ENCODE measurements around the gene TCF7L1.

DNA sequence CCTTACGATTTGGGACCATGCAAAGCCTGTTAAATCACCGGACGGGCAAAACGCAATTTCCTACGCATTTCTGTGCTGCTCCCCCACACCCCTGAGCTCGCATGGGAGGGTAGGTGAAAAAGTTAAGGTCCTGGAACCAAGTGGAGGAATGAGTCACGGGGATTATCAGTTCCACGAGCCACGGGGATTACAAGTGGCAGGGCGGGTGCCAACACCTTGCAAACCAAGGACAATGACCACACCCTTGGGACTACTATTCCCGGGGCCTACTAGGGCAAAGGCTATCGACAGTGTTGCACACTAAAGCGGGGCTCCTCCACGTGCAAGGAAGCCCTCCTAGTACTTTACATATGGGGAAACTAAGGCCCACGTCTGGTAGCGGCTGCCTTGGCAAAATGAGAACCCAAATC, 220.7 kb downstream of the TCF7L1 start:
- TF ChIP-seq, protein P1, sequence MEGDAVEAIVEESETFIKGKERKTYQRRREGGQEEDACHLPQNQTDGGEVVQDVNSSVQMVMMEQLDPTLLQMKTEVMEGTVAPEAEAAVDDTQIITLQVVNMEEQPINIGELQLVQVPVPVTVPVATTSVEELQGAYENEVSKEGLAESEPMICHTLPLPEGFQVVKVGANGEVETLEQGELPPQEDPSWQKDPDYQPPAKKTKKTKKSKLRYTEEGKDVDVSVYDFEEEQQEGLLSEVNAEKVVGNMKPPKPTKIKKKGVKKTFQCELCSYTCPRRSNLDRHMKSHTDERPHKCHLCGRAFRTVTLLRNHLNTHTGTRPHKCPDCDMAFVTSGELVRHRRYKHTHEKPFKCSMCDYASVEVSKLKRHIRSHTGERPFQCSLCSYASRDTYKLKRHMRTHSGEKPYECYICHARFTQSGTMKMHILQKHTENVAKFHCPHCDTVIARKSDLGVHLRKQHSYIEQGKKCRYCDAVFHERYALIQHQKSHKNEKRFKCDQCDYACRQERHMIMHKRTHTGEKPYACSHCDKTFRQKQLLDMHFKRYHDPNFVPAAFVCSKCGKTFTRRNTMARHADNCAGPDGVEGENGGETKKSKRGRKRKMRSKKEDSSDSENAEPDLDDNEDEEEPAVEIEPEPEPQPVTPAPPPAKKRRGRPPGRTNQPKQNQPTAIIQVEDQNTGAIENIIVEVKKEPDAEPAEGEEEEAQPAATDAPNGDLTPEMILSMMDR (IDR thresholded peaks at IDR 0.05; ENCODE audit: extremely low read depth in 1 of 2, insufficient read depth in 1 of 2, low read depth in 1 of 2, low read length in 2 of 2): no peak
- TF ChIP-seq POLR2AphosphoS5 (IDR thresholded peaks at IDR 0.05; ENCODE audit: insufficient read depth, low read depth, low read length) (no peak), EZH2 (IDR thresholded peaks at IDR 0.05; ENCODE audit: borderline replicate concordance, low read depth, low read length, severe bottlenecking) (no peak), POLR2A (IDR thresholded peaks at IDR 0.05; ENCODE audit: low read depth, low read length) (no peak), MYC (IDR thresholded peaks at IDR 0.05; ENCODE audit: low read depth, low read length) (no peak), GATA2 (IDR thresholded peaks at IDR 0.05; ENCODE audit: insufficient read depth, insufficient read length, low read depth, low read length) (no peak)
- TF ChIP-seq, protein P2, sequence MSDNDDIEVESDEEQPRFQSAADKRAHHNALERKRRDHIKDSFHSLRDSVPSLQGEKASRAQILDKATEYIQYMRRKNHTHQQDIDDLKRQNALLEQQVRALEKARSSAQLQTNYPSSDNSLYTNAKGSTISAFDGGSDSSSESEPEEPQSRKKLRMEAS (IDR thresholded peaks at IDR 0.05; ENCODE audit: insufficient read depth, insufficient read length): no peak

Data from endothelial cell of umbilical vein (primary cell).